GM18873 (cell line): ENCODE measurements around the gene SSMEM1.
A peak's percentile ranks its signal among the peaks of the same experiment; 100 is the strongest.
"Not testable (repeated sequence)": the region's sequence is repeated elsewhere in the genome, so short reads cannot be mapped to it uniquely, and the experiment has no call there.

Experiments
- ATAC-seq: cut with Tn5 transposase; IDR thresholded peaks from one replicate; pipeline ENCODE4 v1.9.1; 2021; ENCODE audit warnings: mild to moderate bottlenecking, moderate library complexity, moderate number of reproducible peaks; ENCODE audit not compliant: unreplicated experiment, low FRiP score

The SSMEM1 gene, protein sequence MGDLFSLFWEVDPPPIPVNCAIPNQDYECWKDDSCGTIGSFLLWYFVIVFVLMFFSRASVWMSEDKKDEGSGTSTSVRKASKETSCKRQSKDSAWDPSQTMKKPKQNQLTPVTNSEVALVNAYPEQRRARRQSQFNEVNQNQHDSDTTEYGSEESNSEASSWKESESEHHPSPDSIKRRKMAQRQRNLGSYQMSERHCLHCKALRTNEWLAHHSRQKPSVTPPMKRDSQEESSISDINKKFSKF

DNA sequence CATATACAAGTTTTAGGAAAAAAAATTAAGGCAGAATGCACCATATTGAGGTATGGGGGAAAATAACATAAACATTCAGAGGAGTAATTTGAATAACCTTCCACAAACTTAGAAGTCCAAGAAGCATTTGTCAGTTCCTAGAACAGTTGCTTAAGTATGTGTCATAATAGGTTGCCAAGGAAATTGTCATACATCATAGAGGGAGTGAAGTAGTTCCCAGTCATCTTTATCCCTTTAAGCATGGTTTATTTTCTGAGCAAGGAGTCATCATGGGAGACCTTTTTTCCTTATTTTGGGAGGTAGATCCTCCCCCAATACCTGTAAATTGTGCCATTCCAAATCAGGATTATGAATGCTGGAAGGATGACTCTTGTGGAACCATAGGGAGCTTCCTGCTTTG lies at the start of gene SSMEM1:
SSMEM1 (plus strand) TSS at position 219 of the 400 bp plus-strand sequence; CDS start at position 270, 51 bp downstream.
- ATAC-seq = no peak

DNA sequence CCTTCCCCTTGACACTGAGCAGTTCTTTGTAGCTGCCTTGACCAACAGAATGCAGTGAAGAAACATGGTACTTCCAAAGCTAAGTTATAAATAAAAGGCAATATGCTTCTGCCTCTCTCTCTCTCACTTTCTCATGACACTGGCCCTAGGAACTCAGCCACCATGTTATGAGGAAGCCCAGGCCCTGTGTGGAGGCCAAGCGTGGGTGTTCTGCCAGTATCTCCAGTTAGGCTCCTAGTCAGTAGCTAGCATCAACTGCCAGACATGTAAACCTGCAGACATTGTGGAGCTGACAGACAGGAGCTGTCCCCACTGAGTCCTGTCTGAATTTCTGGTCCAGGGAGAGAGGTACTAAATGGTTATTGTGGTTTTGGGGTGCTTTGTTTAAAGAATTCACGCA lies 47.6 kb upstream of the SSMEM1 start:
- no peak for ATAC-seq

DNA sequence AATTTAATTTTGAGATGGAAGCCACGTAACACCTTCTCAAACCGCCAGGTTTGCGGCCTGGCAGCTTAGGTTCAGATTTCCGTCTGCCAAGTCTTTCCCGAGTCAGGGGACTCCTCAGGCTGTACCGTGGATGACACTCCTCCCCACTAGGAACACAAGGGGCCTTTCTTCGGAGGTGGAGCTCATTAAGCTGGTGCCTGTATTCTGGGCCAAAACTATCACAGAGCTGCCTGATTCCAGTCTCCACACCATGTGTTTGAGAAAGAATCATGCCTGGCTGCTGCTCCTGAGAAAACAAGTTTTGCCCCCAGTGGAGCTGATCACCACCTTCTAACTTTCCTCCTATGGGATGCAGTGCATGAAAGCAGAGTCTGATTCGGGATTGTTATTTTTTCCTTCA lies 47.2 kb upstream of the SSMEM1 start:
- ATAC-seq = no peak

DNA sequence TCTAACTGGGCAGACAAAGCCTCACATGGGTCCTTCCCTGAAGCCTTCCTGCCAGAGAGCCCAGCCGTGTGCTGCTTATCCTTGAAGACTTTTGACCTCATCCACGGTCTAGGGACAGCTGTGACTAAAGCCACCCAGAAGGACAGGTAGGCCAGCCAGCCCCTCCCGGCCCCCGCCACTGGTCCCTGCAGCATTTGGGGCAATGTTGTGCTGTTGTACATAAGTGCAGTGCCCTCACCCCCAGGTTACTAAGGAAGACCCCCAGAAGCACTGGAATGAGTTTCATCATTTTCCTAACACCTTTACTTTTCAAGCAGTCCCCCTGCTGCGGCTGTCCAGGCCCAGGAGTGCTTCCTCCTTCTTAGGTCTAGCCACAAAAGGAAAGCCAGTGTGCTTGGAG lies 45.5 kb upstream of the SSMEM1 start:
- no peak for ATAC-seq

DNA sequence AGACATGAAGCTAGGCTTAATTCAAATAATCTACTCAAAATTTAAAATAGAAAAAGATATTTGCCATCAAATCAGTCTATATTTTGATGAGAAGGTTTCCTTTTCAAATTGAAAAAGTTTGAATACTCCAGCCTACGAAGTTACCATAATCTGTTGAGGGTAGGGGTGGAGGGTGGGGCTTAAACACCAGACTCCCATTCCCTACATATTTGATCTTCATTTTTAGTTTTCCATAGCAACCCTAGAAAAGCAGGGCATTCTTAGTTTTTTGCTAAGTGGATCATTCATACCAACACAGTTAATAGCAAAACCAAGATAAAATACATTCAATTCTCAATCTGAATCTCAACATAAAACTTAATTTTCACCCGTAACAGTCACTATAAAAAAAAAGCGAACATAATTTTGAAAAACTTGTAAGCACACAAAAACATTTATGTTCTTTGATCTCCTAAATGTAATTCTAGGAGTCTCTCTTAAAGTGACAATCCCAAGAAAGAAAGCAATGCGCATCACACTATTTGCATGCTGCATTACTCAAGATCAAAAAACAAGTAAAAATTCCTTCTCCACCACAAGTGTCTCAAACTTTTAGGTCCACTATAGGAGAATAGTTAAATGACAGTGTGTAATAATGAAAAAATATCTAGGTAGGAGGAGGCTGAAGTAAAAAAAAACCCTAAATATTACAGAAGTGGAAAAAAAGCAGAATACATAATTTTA lies 33.3 kb upstream of the SSMEM1 start:
- no peak for ATAC-seq

DNA sequence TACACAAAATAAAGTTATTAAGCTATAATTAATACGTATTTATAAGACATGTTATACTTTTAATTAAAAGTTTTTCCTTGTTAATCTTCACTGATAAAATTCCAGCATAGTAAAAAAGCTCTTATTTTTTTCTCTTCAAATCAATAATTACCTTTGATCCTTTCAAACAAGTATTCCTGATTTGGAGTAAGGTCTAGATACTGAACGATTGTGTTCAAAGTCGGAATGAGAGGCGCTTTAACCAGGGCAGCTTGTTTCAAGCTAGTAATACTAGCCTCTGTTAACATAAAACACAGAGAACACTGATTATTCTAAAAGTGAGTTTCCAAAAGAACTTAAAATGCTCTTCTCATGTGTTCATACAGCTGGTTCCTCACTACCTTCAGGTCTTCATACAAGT lies 29.4 kb upstream of the SSMEM1 start:
- no peak for ATAC-seq

DNA sequence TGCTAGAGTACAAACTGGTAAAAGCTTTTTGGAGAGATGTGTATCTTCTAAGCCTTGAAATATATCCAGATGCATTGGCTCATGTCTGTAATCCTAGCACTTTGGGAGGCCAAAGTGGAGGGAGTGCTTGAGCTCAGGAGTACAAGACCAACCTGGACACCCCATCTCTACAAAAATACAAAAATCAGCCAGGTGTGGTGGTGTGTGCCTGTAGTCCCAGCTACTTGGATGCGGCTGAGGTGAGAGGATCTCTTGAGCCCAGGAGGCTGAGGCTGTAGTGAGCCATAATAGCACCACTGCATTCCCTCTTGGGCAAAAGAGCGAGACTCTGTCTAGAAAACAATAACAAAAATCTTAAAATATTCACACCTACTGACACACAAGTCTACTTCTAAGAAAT lies 28.0 kb upstream of the SSMEM1 start:
- ATAC-seq = no peak

DNA sequence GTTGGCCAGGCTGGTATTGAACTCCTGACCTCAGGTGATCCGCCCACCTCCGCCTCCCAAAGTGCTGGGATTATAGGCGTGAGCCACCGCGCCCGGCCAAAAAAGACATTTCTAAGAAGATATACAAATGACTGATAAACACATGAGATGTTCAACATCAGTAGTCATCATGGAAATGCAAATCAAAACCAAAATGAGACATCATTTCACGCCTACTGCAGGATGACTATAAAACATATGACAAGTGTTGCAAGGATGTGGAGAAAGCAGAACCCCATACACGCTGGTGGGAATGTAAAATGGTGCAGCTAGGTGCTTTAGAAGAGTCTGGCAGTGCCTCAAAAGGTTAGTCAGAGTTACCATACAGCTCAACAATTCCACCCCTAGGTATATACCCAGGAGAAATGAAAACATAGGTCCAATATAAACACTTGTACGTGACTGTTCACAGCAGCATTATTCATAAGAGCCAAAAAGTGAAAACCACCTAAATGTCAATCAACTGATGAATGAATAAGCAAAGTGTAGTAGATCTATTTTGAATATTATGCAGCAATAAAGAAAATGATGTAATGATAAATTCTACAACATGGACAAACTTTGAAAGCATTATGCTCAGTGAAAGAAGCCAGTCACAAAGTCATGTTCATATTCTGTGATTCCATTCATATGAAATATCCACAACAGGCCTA lies 26.9 kb upstream of the SSMEM1 start:
- no peak for ATAC-seq

DNA sequence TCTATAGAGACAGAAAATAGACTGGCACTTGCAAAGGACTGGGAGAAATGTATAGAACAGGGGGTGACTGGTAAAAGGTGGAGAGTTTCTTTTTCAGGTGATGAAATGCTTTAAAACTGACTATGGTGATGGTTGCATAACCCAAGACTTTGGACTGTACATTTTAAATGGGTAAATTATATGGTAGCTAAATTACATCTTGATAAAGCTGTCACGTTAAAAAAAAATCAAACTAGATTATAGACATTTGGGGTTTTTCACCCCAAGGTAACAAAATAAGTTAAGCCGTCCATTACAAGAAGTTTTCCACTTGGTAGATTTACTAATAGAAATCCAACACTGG lies 26.4 kb upstream of the SSMEM1 start:
- ATAC-seq = no peak

DNA sequence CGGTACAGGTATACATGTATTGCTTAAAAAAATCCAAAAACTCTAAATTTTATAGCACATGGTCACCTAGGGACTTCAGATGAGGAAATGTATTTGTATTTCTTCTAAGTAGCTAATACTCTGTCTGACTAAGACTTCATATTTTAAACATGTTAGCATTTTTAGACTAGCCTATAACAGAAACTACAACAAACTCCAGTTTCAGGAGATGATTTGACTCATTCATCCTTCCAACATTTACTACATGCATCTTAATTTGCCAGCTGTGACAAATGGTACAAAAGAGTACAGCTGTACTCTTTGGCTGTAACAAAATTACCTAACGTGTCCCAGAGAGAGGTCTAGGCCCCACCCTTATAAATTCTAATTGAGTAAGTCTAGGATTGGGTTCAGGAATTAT lies 24.7 kb upstream of the SSMEM1 start:
- peak; percentile 70 for ATAC-seq

DNA sequence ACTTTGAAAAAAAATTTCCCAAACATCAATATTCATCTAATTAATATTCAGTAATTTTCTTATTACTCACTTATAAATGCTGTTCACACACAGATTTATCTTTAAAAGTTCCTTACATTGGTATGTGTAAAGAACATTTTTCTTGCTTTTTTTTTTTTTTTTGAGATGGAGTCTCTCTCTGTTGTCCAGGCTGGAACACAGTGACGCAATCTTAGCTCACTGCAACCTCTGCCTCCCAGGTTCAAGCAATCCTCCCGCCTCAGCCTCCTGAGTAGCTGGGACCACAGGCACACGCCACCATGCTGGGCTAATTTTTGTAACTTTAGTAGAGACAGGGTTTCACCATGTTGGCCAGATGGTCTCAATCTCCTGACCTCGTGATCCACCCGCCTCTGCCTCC lies 23.3 kb upstream of the SSMEM1 start:
- not testable (repeated sequence) for ATAC-seq

DNA sequence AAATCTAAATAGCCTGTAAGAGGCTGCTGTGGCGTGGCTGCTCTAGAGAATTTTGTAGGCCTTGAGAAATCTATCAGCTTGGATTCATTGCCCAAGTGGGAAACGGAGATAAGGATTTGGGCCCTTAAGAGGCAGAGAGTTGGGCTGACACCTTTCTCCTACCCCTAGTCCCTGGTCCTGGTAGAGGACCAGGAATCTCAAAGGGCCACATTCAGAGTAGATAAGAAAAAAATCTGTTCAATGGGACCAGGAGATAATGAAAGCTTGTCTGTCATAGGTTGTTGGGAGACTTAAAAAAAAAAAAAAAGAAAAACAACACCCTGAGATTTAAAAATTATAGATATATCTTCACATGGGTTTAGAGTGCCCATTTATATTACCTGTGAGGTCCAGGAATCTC lies 20.3 kb upstream of the SSMEM1 start:
- no peak for ATAC-seq

DNA sequence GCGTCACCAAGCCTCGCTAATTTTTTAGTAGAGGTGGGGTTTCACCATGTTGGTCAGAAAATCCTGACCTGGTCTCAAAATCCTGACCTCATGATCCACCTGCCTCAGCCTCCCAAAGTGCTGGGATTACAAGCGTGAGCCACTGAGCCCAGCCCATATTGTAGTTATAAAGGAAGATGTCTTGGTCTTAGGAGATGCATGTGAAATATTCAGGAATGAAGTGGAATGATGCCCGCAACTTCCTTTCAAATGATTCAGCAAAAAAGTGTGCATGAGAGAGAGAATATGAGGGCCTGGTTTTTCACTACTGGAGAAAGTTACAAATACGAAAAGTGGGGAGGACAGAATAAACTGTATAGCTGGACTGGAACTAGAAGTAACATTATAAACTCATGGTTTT lies 18.3 kb upstream of the SSMEM1 start:
- ATAC-seq = no peak

DNA sequence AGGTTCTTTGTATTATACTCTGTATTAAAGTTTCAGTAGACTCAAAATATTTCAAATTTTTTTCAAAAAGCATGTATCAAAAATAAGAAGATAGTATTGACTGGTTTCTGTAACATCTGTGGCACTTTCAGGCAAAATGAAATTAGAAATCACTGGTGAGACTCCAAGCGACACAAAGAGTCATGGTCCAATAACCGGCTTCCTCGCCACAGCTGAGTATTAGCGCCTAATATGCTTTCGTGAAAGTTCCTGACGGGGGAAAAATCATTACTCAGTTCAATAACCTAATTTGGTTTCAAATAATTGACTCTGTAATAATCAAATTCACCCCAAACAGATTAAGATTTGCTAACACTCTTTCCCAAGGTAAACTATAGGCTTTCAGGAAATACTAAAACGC lies 15.9 kb upstream of the SSMEM1 start:
- ATAC-seq = no peak

DNA sequence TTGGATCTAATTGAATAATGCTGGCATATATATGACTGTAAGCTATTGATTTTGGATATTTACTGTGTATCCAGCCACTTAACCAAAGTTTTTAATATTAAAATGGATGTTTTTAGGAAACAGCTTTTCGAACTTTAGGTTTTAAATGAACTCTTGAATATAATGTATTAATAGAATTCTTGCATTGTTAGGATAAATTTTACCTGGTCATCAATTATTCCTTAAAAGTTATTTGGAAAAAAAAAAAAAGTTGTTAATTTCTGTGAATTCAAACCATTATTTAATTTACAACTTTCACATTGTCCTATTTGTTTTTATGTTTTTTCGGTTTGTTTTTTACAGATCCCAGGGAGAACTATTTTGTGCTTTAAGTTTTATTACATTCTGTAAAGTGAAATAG lies 12.3 kb upstream of the SSMEM1 start:
- ATAC-seq = no peak

DNA sequence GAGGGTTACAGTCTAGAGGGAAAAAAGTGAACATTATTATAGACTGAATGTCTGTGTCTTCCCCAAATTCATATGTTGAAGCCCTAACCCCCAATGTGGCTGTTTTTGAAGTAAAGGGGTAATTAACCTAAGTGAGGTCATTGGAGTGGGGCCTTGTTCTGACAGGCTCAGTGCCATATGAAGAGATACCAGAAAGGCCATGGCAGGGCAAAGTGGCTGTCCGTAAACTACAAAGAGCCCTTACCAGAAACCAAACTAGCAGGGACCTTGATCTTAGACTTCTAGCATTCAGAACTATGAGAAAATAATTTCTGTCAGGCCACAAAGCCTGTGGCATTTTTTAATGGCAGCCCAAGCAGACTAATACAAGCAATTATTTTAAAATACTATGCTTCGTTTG lies 11.2 kb upstream of the SSMEM1 start:
- no peak for ATAC-seq

DNA sequence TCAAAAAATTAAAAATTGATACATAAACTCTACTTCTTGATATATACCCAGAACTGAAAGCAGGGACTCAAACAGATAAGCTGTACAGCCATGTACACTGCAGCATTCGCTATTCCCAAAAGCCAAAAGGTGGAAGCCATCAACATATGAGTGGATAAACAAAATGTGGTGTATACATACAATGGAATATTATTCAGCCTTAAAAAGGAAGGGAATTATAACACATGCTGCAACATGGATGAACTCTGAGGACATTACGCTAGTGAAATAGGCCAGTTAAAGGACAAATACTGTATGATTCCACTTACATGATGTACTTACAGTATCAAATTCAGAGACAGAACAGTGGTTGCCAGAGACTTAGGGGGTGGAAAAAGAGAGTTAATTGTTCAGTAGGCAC lies 10.6 kb upstream of the SSMEM1 start:
- ATAC-seq = no peak

DNA sequence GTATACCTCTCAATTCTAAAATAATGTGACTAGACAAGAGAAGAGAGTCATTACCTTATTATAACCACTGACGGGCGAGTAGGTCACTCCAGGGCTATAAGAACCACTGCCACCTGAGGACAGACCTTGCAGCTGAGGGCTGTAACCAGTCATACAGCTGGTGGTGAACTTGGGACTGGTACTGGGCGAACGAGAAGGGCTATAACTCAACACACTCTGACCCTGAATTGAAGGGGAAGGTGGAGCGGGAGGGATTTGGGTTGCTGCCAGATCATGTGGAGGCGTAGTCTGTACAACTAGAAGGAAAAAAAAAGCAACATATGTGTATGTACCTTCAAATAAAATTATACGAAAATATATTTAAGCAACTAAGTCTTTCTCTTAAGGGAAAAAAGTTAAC lies 5.9 kb upstream of the SSMEM1 start:
- ATAC-seq = no peak

DNA sequence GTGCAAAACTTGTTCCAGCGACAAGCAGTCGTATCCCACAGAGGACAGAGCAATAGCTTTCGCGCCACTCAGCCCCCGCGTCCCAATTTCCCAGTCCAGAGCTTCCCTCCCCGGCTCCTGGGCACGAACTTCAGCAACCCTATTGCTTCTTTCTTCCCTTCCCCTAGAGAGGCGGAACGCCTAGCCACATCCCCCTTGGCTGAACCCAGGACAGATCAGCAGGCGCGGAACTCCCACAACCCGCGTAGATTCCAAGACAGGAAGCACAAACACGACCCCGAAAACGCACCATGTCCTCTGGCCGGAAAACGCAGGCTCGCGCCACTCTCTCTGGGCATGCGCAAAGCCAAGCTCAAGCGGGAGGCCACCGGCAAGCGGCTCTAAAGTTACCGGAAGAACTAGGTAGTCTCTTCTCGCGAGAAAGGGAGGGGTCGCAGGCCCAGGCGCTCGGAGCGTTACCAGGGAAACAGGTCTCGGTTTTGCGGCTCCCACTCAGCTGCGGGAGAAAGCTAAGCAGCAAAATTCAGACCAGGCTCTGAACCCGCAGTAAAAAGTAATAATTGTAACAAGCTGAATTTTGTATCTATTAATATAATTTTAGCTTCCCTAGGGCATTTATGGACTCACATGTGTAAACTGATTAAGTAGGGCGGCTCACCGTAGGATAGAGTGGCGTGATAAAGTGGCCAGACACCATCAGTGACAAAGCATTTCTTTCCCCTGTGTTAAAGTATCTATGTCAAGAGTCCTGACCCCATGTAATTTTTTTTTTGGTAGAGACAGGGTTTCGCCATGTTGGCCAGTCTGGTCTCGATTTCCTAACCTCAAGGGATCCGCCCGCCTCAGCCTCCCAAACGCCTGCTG lies 2.3 kb upstream of the SSMEM1 start, which contains the start of gene TMEM209:
TMEM209 (minus strand) TSS at position 323 of the 864 bp plus-strand sequence; CDS start at position 292, 31 bp downstream.
- ATAC-seq = peak; percentile 92

DNA sequence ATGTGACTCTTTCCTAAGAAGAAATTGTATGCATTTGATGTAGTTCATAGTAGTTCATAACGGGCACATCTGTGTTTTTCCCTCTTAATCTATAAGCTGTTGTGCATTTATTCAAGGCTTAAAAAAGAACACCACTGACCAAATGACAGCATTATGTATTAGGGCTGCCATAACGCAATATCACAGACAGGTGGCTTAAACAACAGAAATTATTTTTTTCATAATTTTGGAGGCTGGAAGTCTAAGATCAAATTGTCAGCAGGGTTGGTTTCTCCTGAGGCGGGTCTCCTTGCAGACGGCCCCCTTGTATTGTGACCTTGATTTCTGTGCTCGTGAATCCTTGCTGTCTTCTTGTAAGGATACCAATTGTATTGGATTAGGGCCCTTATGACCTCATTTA lies 627 bp upstream of the SSMEM1 start:
- no peak for ATAC-seq

DNA sequence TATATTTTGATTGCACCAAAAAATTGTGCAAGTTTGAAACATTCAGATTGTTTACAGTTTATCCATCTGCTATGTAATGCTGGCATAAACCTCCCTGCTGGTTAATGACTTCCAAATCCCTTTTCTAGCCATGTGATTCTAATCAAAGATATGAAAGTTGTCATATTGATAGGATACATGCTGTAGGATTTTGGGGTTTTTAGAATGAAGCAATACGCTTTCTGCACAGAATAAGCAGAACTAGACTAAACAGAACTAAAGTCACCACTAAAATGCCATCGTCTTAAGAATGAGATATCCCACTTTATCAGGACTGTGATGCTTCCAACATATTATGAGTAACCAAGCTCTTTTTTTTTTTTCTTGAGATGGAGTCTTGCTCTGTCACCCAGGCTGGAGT lies 856 bp downstream of the SSMEM1 start:
- no peak for ATAC-seq
